ENCODE measurements around the gene SERPINF2. TPM values are rescaled to one million over a fixed set of nuclear protein-coding genes. Genes with fewer than 3 reads are reported as not detected.
A peak's percentile ranks its signal among the peaks of the same experiment; 100 is the strongest.

SERPINF2 gene
- polyA plus RNA-seq, 1 donor (not counting 4 experiments of a cell fraction or from before 2014, with no cell fraction given): 0.96 TPM

GRCh38 chr17:1712271-1712670 lies 30.4 kb upstream of the SERPINF2 start:
- H3K4me1 ChIP-seq (ENCODE audit: control insufficient read depth, extremely low read depth, insufficient read depth, low read length): peaks cover 32% of the 10 kb centered on the region
- H3K27me3 ChIP-seq (ENCODE audit: control insufficient read depth, extremely low read depth, insufficient read depth, low read length): no peaks in the 10 kb centered on the region
- dilution Hi-C loops (cut with MboI; ENCODE audit: extremely low pct_ligation_motif_present, low sequenced_read_pairs): no loop called here
- peaks cover 32% of the 10 kb centered on the region for H4K20me1 ChIP-seq (ENCODE audit: control insufficient read depth, extremely low read depth, insufficient read depth, low read length)
- H3K9me3 ChIP-seq (ENCODE audit: control insufficient read depth, low read depth, low read length): no peaks in the 10 kb centered on the region
- H3K27ac ChIP-seq (ENCODE audit: control insufficient read depth, insufficient read depth, low read length): no peak overlapping the region
- TF ChIP-seq CTCF (optimal IDR thresholded peaks at IDR 0.05 in 1 of 3, IDR thresholded peaks at IDR 0.05 in 1 of 3, conservative IDR thresholded peaks at IDR 0.05 in 1 of 3; ENCODE audit: extremely low read depth in 1 of 3, insufficient read depth in 2 of 3, low read length in 3 of 3) (no peak), EZH2 (IDR thresholded peaks at IDR 0.05; ENCODE audit: low read length) (no peak)
- no peak overlapping the region for H2AFZ ChIP-seq (ENCODE audit: control insufficient read depth, low read length)
- FAIRE-seq (no peak), DNase-seq (ENCODE audit: low read depth, low spot score) (no peak)
- H3K9ac ChIP-seq (ENCODE audit: control insufficient read depth, extremely low read depth, insufficient read depth, low read length): no peak overlapping the region
- H3K4me2 ChIP-seq (ENCODE audit: control insufficient read depth, extremely low read depth, insufficient read depth, low read depth, low read length): peak overlapping the region; percentile 13
- peaks cover 23 to 25% of the 10 kb centered on the region in 2 experiments for H3K36me3 ChIP-seq (ENCODE audit: control insufficient read depth in 2 of 2, extremely low read depth in 1 of 2, insufficient read depth in 2 of 2, low read length in 2 of 2)
- no peaks in the 10 kb centered on the region for H3K9me1 ChIP-seq (ENCODE audit: control insufficient read depth, extremely low read depth, insufficient read depth, low read length)
- H3K4me3 ChIP-seq (ENCODE audit: control insufficient read depth in 2 of 3, extremely low read depth in 1 of 3, insufficient read depth in 2 of 3, low read depth in 1 of 3, low read length in 3 of 3): peak overlapping the region in 1 of 3 experiments; percentile 5
- H3K79me2 ChIP-seq (ENCODE audit: control insufficient read depth, insufficient read depth, low read length): peaks cover 36% of the 10 kb centered on the region

GRCh38 chr17:1713160-1713877 lies 29.4 kb upstream of the SERPINF2 start:
- Histone ChIP-seq H3K9me1 (ENCODE audit: control insufficient read depth, extremely low read depth, insufficient read depth, low read length) (no peaks in the 10 kb centered on the region), H3K27me3 (ENCODE audit: control insufficient read depth, extremely low read depth, insufficient read depth, low read length) (no peaks in the 10 kb centered on the region), H3K9ac (ENCODE audit: control insufficient read depth, extremely low read depth, insufficient read depth, low read length) (peak overlapping the region; percentile 86), H3K27ac (ENCODE audit: control insufficient read depth, insufficient read depth, low read length) (no peak overlapping the region), H3K79me2 (ENCODE audit: control insufficient read depth, insufficient read depth, low read length) (peaks cover 36% of the 10 kb centered on the region), H3K4me3 (ENCODE audit: control insufficient read depth in 2 of 3, extremely low read depth in 1 of 3, insufficient read depth in 2 of 3, low read depth in 1 of 3, low read length in 3 of 3) (peak overlapping the region; percentile 79 to 96 (median 81)), H4K20me1 (ENCODE audit: control insufficient read depth, extremely low read depth, insufficient read depth, low read length) (peaks cover 32% of the 10 kb centered on the region), H3K36me3 (ENCODE audit: control insufficient read depth in 2 of 2, extremely low read depth in 1 of 2, insufficient read depth in 2 of 2, low read length in 2 of 2) (peaks cover 22 to 25% of the 10 kb centered on the region in 2 experiments), H3K9me3 (ENCODE audit: control insufficient read depth, low read depth, low read length) (no peaks in the 10 kb centered on the region), H3K4me2 (ENCODE audit: control insufficient read depth, extremely low read depth, insufficient read depth, low read depth, low read length) (peak overlapping the region; percentile 85), H2AFZ (ENCODE audit: control insufficient read depth, low read length) (no peak overlapping the region), H3K4me1 (ENCODE audit: control insufficient read depth, extremely low read depth, insufficient read depth, low read length) (peaks cover 38% of the 10 kb centered on the region)
- dilution Hi-C loops (cut with MboI; ENCODE audit: extremely low pct_ligation_motif_present, low sequenced_read_pairs): no loop called here
- FAIRE-seq: no peak
- TF ChIP-seq CTCF (optimal IDR thresholded peaks at IDR 0.05 in 1 of 3, IDR thresholded peaks at IDR 0.05 in 1 of 3, conservative IDR thresholded peaks at IDR 0.05 in 1 of 3; ENCODE audit: extremely low read depth in 1 of 3, insufficient read depth in 2 of 3, low read length in 3 of 3): no peak
- no peak for TF ChIP-seq EZH2 (IDR thresholded peaks at IDR 0.05; ENCODE audit: low read length)
- DNase-seq (ENCODE audit: low read depth, low spot score): no peak
